Neural progenitor cell (in vitro differentiated cells): ENCODE measurements around the gene OR6K2. TPM values are rescaled to one million over a fixed set of nuclear protein-coding genes. Genes with fewer than 3 reads are reported as not detected.

Experiments
- DNase-seq: peaks from one replicate; pipeline ENCODE4 v3.0.0-alpha.2; 2016; ENCODE audit warnings: low spot score
- H2AFZ ChIP-seq: fragments of 200-600 bp; sonication (generic); replicated peaks from 2 replicates; pipeline ENCODE4 v1.6.1; 2016; ENCODE audit warnings: antibody characterized with exemption
- H3F3A ChIP-seq: fragments of 200-600 bp; sonication (generic); 2 replicates; pipeline ENCODE4 v1.6.1; 2016; ENCODE audit warnings: antibody characterized with exemption, low read depth
- H3K27ac ChIP-seq: fragments of 200-600 bp; sonication (generic); 2 replicates; pipeline ENCODE4 v1.5.1; 2016; ENCODE audit warnings: mild to moderate bottlenecking
- H3K27me3 ChIP-seq: fragments of 200-600 bp; sonication (generic); 2 replicates; pipeline ENCODE4 v1.6.1; 2016; ENCODE audit warnings: mild to moderate bottlenecking, moderate library complexity
- H3K36me3 ChIP-seq: fragments of 200-600 bp; sonication (generic); 2 replicates; pipeline ENCODE4 v1.5.1; 2016
- H3K4me1 ChIP-seq: fragments of 200-600 bp; sonication (generic); 2 replicates; pipeline ENCODE4 v1.6.1; 2016; ENCODE audit warnings: mixed run types
- H3K4me2 ChIP-seq: fragments of 200-600 bp; sonication (generic); 2 replicates; pipeline ENCODE4 v1.6.1; 2016
- H3K4me3 ChIP-seq: fragments of 200-600 bp; sonication (generic); 2 replicates; pipeline ENCODE4 v1.5.1; 2016
- H3K79me2 ChIP-seq: fragments of 200-600 bp; sonication (generic); 2 replicates; pipeline ENCODE4 v1.6.1; 2016; ENCODE audit warnings: low read depth
- H3K9ac ChIP-seq: fragments of 200-600 bp; sonication (generic); 2 replicates; pipeline ENCODE4 v1.6.1; 2016
- H3K9me3 ChIP-seq: fragments of 200-600 bp; sonication (generic); 2 replicates; pipeline ENCODE4 v1.5.1; 2016; ENCODE audit warnings: low read depth
- H4K20me1 ChIP-seq: fragments of 200-600 bp; sonication (generic); 2 replicates; pipeline ENCODE4 v1.6.1; 2016; ENCODE audit warnings: low read depth
- H3K27ac Mint-ChIP-seq: 3 replicates; pipeline ENCODE4 v1.8.0; 2021; ENCODE audit warnings: mixed read lengths
- H3K27me3 Mint-ChIP-seq: 2 replicates; pipeline ENCODE4 v1.8.0; 2022; ENCODE audit warnings: low read depth, mild to moderate bottlenecking, inconsistent platforms, moderate library complexity, mixed read lengths; ENCODE audit not compliant: insufficient read depth
- H3K36me3 Mint-ChIP-seq: 3 replicates; pipeline ENCODE4 v1.8.0; 2021; ENCODE audit warnings: mixed read lengths
- H3K4me1 Mint-ChIP-seq: 3 replicates; pipeline ENCODE4 v1.8.0; 2021; ENCODE audit warnings: mixed read lengths
- H3K4me3 Mint-ChIP-seq: 3 replicates; pipeline ENCODE4 v1.8.0; 2021; ENCODE audit warnings: mild to moderate bottlenecking, moderate library complexity, mixed read lengths
- H3K9me3 Mint-ChIP-seq: 3 replicates; pipeline ENCODE4 v1.8.0; 2020; ENCODE audit warnings: mixed read lengths
- EZH2 ChIP-seq: fragments of 200-600 bp; sonication (generic); IDR thresholded peaks from 2 replicates; pipeline ENCODE4 v1.6.1; 2017; ENCODE audit warnings: antibody characterized with exemption, mild to moderate bottlenecking, moderate library complexity
- EZH2phosphoT487 ChIP-seq: fragments of 200-600 bp; sonication (generic); IDR thresholded peaks from 2 replicates; pipeline ENCODE4 v1.6.1; 2017; ENCODE audit warnings: antibody characterized with exemption
- total RNA-seq: library from RNA; depleted of rRNA; stranded (reverse); fragments of >200 nt; gene quantifications from 2 replicates; pipeline ENCODE4 v1.2.3, GENCODE V29; 2015; ENCODE audit warnings: low replicate concordance
- TF ChIP-seq, protein P1 (sequence below): fragments of 200-600 bp; sonication (generic); IDR thresholded peaks from 2 replicates; pipeline ENCODE4 v1.5.1; 2017; ENCODE audit warnings: antibody characterized with exemption, mild to moderate bottlenecking

The OR6K2 gene
- total RNA-seq, 1 donor from 2014 or later: not detected

DNA sequence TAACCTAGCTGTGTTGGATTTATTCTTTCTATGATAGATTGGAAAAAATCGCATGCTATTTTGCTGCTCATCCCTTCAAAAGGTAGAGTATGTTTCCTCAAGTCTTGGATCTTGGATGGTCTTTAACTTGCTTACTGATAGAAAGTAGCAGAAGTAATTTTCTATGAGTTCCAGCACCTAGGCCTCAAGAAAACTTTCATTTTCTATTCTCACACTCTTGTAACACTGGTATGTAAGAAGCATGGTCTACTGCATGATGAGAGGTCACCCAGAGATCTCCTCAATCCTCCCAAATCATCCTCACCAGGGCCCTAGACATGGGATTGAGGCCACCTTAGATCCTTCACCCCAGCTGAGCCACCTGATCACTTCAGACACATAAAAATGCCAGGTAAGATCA, 21.2 kb downstream of the OR6K2 start:
- no peaks in the 10 kb centered on the region for H3K4me1 ChIP-seq
- no peaks in the 10 kb centered on the region for H3K27me3 Mint-ChIP-seq

DNA sequence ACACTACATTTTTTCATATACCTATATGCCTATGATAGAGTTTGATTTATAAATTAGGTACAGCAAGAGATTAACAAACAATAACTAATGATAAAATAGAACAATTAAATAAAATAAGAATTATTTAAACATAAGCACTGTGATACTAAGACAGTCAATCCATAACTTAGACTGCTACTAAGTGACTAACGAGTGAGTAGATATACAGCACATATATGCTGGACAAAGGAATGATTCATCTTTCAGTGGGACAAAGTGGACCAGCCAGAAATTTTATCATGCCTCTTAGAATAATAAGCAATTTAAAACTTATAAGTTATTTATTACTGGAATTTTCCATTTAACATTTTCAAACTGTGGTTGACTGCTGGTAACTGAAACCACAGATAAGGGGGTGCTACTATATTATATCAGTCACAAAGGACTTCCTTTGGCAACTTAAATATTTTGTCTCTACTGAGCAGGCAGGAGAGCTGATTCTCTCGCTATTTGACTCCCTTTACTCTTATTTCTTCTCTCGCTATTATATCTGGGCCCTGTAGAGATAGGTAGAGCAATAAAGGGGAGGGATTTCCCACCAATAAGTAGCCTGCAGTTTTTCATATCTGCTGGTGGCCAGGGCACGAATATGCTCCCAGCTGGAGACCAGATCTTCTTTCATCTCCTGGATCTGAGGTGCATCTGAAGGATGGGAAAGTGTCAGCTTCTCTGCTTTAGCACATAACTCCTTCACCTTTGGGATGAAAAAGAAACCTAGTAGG, 24.7 kb downstream of the OR6K2 start:
- H2AFZ ChIP-seq: no peak overlapping the region
- H3K36me3 ChIP-seq: no peaks in the 10 kb centered on the region

More for the DNA sequence above, 21.2 kb downstream of the OR6K2 start:
- Histone ChIP-seq H3K4me3 (no peak overlapping the region), H3K4me2 (no peak overlapping the region), H3K9ac (no peak overlapping the region), H3K27ac (no peak overlapping the region), H3K9me3 (no peaks in the 10 kb centered on the region), H3F3A (no peaks in the 10 kb centered on the region), H2AFZ (no peak overlapping the region), H3K36me3 (no peaks in the 10 kb centered on the region), H3K27me3 (no peaks in the 10 kb centered on the region), H4K20me1 (no peaks in the 10 kb centered on the region), H3K79me2 (no peaks in the 10 kb centered on the region)
- Mint-ChIP-seq H3K27ac (no peak overlapping the region), H3K4me1 (no peaks in the 10 kb centered on the region), H3K9me3 (no peaks in the 10 kb centered on the region), H3K4me3 (no peak overlapping the region), H3K36me3 (no peaks in the 10 kb centered on the region)
- no peak for TF ChIP-seq EZH2
- no peak for TF ChIP-seq EZH2phosphoT487
- TF ChIP-seq, protein P1, sequence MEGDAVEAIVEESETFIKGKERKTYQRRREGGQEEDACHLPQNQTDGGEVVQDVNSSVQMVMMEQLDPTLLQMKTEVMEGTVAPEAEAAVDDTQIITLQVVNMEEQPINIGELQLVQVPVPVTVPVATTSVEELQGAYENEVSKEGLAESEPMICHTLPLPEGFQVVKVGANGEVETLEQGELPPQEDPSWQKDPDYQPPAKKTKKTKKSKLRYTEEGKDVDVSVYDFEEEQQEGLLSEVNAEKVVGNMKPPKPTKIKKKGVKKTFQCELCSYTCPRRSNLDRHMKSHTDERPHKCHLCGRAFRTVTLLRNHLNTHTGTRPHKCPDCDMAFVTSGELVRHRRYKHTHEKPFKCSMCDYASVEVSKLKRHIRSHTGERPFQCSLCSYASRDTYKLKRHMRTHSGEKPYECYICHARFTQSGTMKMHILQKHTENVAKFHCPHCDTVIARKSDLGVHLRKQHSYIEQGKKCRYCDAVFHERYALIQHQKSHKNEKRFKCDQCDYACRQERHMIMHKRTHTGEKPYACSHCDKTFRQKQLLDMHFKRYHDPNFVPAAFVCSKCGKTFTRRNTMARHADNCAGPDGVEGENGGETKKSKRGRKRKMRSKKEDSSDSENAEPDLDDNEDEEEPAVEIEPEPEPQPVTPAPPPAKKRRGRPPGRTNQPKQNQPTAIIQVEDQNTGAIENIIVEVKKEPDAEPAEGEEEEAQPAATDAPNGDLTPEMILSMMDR: no peak
- DNase-seq: no peak

DNA sequence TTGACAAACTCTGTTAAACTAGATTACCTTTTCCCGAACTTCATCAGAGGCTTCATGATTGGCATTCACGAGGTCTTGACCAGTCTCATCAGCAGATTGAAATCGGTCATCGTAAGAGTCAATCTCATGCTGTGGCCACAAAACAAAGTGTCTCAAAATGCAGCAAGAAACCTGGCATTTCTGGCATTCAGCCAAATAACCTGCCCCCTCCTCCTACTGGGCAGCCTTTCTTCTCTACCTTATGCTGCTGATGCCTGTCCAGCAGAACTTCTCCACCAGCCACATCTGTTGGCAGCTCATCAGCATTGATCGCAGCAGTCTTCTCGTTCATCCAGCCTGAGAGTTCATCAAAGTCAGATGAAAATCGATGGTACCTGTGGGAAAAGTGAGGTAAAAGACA, 26.1 kb downstream of the OR6K2 start:
- TF ChIP-seq EZH2phosphoT487 (no peak), EZH2 (no peak)
- TF ChIP-seq, protein P1: no peak
- no peak overlapping the region for H2AFZ ChIP-seq
- H3K4me1 Mint-ChIP-seq: no peaks in the 10 kb centered on the region
- no peaks in the 10 kb centered on the region for H3K27me3 Mint-ChIP-seq
- no peaks in the 10 kb centered on the region for H3K9me3 Mint-ChIP-seq
- no peak overlapping the region for H3K27ac Mint-ChIP-seq
- no peak overlapping the region for H3K27ac ChIP-seq
- no peaks in the 10 kb centered on the region for H3K36me3 ChIP-seq
- no peak overlapping the region for H3K4me3 Mint-ChIP-seq
- H3K79me2 ChIP-seq: no peaks in the 10 kb centered on the region
- no peak overlapping the region for H3K4me3 ChIP-seq
- H3K36me3 Mint-ChIP-seq: no peaks in the 10 kb centered on the region
- no peaks in the 10 kb centered on the region for H3K27me3 ChIP-seq
- H3F3A ChIP-seq: no peaks in the 10 kb centered on the region
- H3K4me2 ChIP-seq: no peak overlapping the region
- H4K20me1 ChIP-seq: no peaks in the 10 kb centered on the region
- DNase-seq: no peak
- H3K9ac ChIP-seq: no peak overlapping the region
- H3K4me1 ChIP-seq: no peaks in the 10 kb centered on the region
- H3K9me3 ChIP-seq: no peaks in the 10 kb centered on the region

More for the DNA sequence above, 24.7 kb downstream of the OR6K2 start:
- no peak overlapping the region for H3K27ac Mint-ChIP-seq
- Histone ChIP-seq H3K4me3 (no peak overlapping the region), H3K9ac (no peak overlapping the region), H3K27ac (no peak overlapping the region), H3K4me2 (no peak overlapping the region), H3K4me1 (no peaks in the 10 kb centered on the region), H3K27me3 (no peaks in the 10 kb centered on the region), H3K79me2 (no peaks in the 10 kb centered on the region), H3K9me3 (no peaks in the 10 kb centered on the region), H4K20me1 (no peaks in the 10 kb centered on the region), H3F3A (no peaks in the 10 kb centered on the region)
- DNase-seq: no peak
- H3K9me3 Mint-ChIP-seq: no peaks in the 10 kb centered on the region
- H3K36me3 Mint-ChIP-seq: no peaks in the 10 kb centered on the region
- TF ChIP-seq EZH2 (no peak), EZH2phosphoT487 (no peak)
- TF ChIP-seq, protein P1: no peak
- H3K4me3 Mint-ChIP-seq: no peak overlapping the region
- H3K4me1 Mint-ChIP-seq: no peaks in the 10 kb centered on the region
- no peaks in the 10 kb centered on the region for H3K27me3 Mint-ChIP-seq
